ENCODE results near the gene ZNF776. TPM values are rescaled to one million over a fixed set of nuclear protein-coding genes. Genes with fewer than 3 reads are reported as not detected.

ZNF776 gene
- total RNA-seq, 1 donor from 2014 or later: 30.4 TPM

- Mint-ChIP-seq H3K4me3 (peak overlapping the region; percentile 99), H3K27me3 (ENCODE audit: low read depth) (no peaks in the 10 kb centered on the region), H3K4me1 (peaks cover 15% of the 10 kb centered on the region), H3K27ac (peak overlapping the region; percentile 96), H3K9me3 (peaks cover 37% of the 10 kb centered on the region), H3K36me3 (peaks cover 49% of the 10 kb centered on the region)
- no peak for TF ChIP-seq CTCF (IDR thresholded peaks at IDR 0.05; ENCODE audit: unreplicated experiment)
- DNase-seq (ENCODE audit: low spot score in 2 of 2, unreplicated experiment in 2 of 2): no peak
Measured at GRCh38 chr19:57748029-57748428, 1.4 kb downstream of the ZNF776 start.

- no peak for TF ChIP-seq CTCF (IDR thresholded peaks at IDR 0.05; ENCODE audit: unreplicated experiment)
- Mint-ChIP-seq H3K4me1 (no peaks in the 10 kb centered on the region), H3K36me3 (peaks cover 87% of the 10 kb centered on the region), H3K27ac (no peak overlapping the region), H3K9me3 (peaks cover 58% of the 10 kb centered on the region), H3K27me3 (ENCODE audit: low read depth) (no peaks in the 10 kb centered on the region), H3K4me3 (no peak overlapping the region)
- no peak for DNase-seq (ENCODE audit: low spot score in 2 of 2, unreplicated experiment in 2 of 2)
Measured at GRCh38 chr19:57754091-57754673, 7.6 kb downstream of the ZNF776 start.

GRCh38 chr19:57755031-57755430 is 8.4 kb downstream of the ZNF776 start:
- Mint-ChIP-seq H3K27me3 (ENCODE audit: low read depth) (no peaks in the 10 kb centered on the region), H3K9me3 (peaks cover 54% of the 10 kb centered on the region), H3K4me1 (no peaks in the 10 kb centered on the region), H3K27ac (no peak overlapping the region), H3K36me3 (peaks cover 84% of the 10 kb centered on the region), H3K4me3 (no peak overlapping the region)
- no peak for DNase-seq (ENCODE audit: low spot score in 2 of 2, unreplicated experiment in 2 of 2)
- TF ChIP-seq CTCF (IDR thresholded peaks at IDR 0.05; ENCODE audit: unreplicated experiment): no peak

- Mint-ChIP-seq H3K9me3 (peaks cover 33% of the 10 kb centered on the region), H3K4me1 (no peaks in the 10 kb centered on the region), H3K27me3 (ENCODE audit: low read depth) (no peaks in the 10 kb centered on the region), H3K27ac (no peak overlapping the region), H3K36me3 (peaks cover 74% of the 10 kb centered on the region), H3K4me3 (no peak overlapping the region)
- no peak for DNase-seq (ENCODE audit: low spot score in 2 of 2, unreplicated experiment in 2 of 2)
- TF ChIP-seq CTCF (IDR thresholded peaks at IDR 0.05; ENCODE audit: unreplicated experiment): no peak
Measured at GRCh38 chr19:57757941-57758340, 11.3 kb downstream of the ZNF776 start.

- Mint-ChIP-seq H3K9me3 (peaks cover 22% of the 10 kb centered on the region), H3K4me3 (no peak overlapping the region)
Measured at GRCh38 chr19:57759096-57759495, 12.5 kb downstream of the ZNF776 start.

More at GRCh38 chr19:57759096-57759495, 12.5 kb downstream of the ZNF776 start:
- no peak for TF ChIP-seq CTCF (IDR thresholded peaks at IDR 0.05; ENCODE audit: unreplicated experiment)
- Mint-ChIP-seq H3K36me3 (peaks cover 72% of the 10 kb centered on the region), H3K4me1 (no peaks in the 10 kb centered on the region), H3K27ac (no peak overlapping the region), H3K27me3 (ENCODE audit: low read depth) (no peaks in the 10 kb centered on the region)
- no peak for DNase-seq (ENCODE audit: low spot score in 2 of 2, unreplicated experiment in 2 of 2)

All from mesothelial cell of epicardium (in vitro differentiated cells).